Body of pancreas (tissue), 4 donors: ENCODE measurements around the gene EPN1. TPM values are rescaled to one million over a fixed set of nuclear protein-coding genes. Genes with fewer than 3 reads are reported as not detected.
A peak's percentile ranks its signal among the peaks of the same experiment; 100 is the strongest.

Experiments
- ATAC-seq: fragments of 150-250 bp; one replicate; pipeline ENCODE4 v1.9.1; 2016
- DNase-seq, 4 donors: peaks; one replicate each; pipeline ENCODE4 v3.0.0-alpha.2; 2019
- H3K27ac ChIP-seq, 4 donors: fragments of 200-600 bp; sonication (generic); 1 replicate in 3 of 4; 2 replicates in 1 of 4; pipeline versions ENCODE4 v1.5.1 to v1.6.1; 2016 to 2019; ENCODE audit warnings: mild to moderate bottlenecking in 1 of 4, mixed read lengths in 1 of 4, moderate library complexity in 1 of 4
- H3K27me3 ChIP-seq, 2 donors: fragments of 200-600 bp; sonication (generic); one replicate each; pipeline ENCODE4 v1.6.0; 2016; ENCODE audit warnings: mild to moderate bottlenecking in 1 of 2
- H3K36me3 ChIP-seq, 2 donors: fragments of 200-600 bp; sonication (generic); replicated peaks in 1 of 2; 2 replicates each; pipeline ENCODE4 v1.5.1; 2016; ENCODE audit warnings: low read depth in 2 of 2; ENCODE audit not compliant: insufficient read depth in 1 of 2
- H3K4me1 ChIP-seq: fragments of 200-600 bp; sonication (generic); one replicate; pipeline ENCODE4 v1.6.0; 2016
- H3K4me3 ChIP-seq, 2 donors: fragments of 200-600 bp; sonication (generic); 1 replicate in 1 of 2; 2 replicates in 1 of 2; pipeline ENCODE4 v1.5.1; 2016 to 2019
- H3K9me3 ChIP-seq, 3 donors: fragments of 200-600 bp; sonication (generic); 1 replicate in 2 of 3; 2 replicates in 1 of 3; pipeline ENCODE4 v1.5.1; 2016
- CTCF ChIP-seq, 7 experiments: fragments of 450-650 bp in 4 of 7; fragments of 200-600 bp in 3 of 7; sonication (generic) in 3 of 7; IDR thresholded peaks; one replicate each; pipeline ENCODE4 v1.5.1; 2016 to 2019; ENCODE audit warnings: antibody characterized with exemption in 7 of 7
- POLR2A ChIP-seq, 3 donors: fragments of 450-650 bp; IDR thresholded peaks; one replicate each; pipeline ENCODE4 v1.6.1; 2016; ENCODE audit warnings: antibody characterized with exemption in 3 of 3, mild to moderate bottlenecking in 2 of 3
- WGBS, 2 donors: methylation state at CpG; one replicate each; pipeline ENCODE4 v1.1.5; 2017; 5-methylcytosine and 5-hydroxymethylcytosine counted together
- intact Hi-C: fragments of 100-400 bp; cut with DNase I; formaldehyde crosslinking; loops from one replicate; pipeline ENCODE4 v1.15.1; 2023
- total RNA-seq, 2 donors: library from RNA; depleted of rRNA; stranded (reverse); fragments of >200 nt; gene quantifications; one replicate each; pipeline ENCODE4 v1.1.0, GENCODE V29; 2016

The EPN1 gene
- 10 to 100 TPM; 52.1 to 52.4 TPM for total RNA-seq

- Histone ChIP-seq H3K27ac (peak within 1 kb of the TSS; percentile 80 to 95 (median 91)), H3K4me1 (peaks cover 54% of the 10 kb centered on the region), H3K4me3 (peak within 1 kb of the TSS; percentile 35 to 79), H3K27me3 (no peaks in the 10 kb centered on the region), H3K36me3 (peaks cover 0 to 18% of the 10 kb centered on the region in 2 donors), H3K9me3 (no peaks in the 10 kb centered on the region)
- TF ChIP-seq CTCF (IDR thresholded peaks at IDR 0.05) (no peak), POLR2A (IDR thresholded peaks at IDR 0.05) (peak; percentile 9 to 61 (median 31))
- ATAC-seq (peak; percentile 93), DNase-seq (peak; percentile 97 to 98 (median 98))
- intact Hi-C loops, result loop anchor here (10.0 kb wide), 1 partner anchor 1220 kb away; no protein-coding TSS in a partner anchor
- 1% methylated on average over 91 of the region's 101 CpGs; no CpG with 5 or more reads in 1 of the 2 donors for WGBS, 2 donors
These were observed at the start of gene EPN1 for GRCh38 chr19:55674841-55675660. Gene EPN1 (plus strand): TSS chr19:55675226. CDS start chr19:55678628, 3,402 bp downstream.

GRCh38 chr19:55626350-55626749, 48.7 kb upstream of the EPN1 start:
- 72 to 80% methylated on average over 11 of the region's 11 CpGs for WGBS, 2 donors
- no peaks in the 10 kb centered on the region for H3K9me3 ChIP-seq
- no peaks in the 10 kb centered on the region for H3K27me3 ChIP-seq
- no peak overlapping the region for H3K27ac ChIP-seq
- intact Hi-C loops, result no loop called here
- no peak for DNase-seq
- no peak for ATAC-seq
- H3K4me1 ChIP-seq, result peaks cover 13% of the 10 kb centered on the region
- no peak overlapping the region for H3K4me3 ChIP-seq
- no peak for TF ChIP-seq CTCF (IDR thresholded peaks at IDR 0.05)
- no peak for TF ChIP-seq POLR2A (IDR thresholded peaks at IDR 0.05)
- no peaks in the 10 kb centered on the region for H3K36me3 ChIP-seq

- DNase-seq (peak; percentile 94 to 97 (median 96)), ATAC-seq (peak; percentile 72)
- Histone ChIP-seq H3K27ac (peak overlapping the region in 3 of 4 donors; percentile 7 to 47 (median 44)), H3K27me3 (no peaks in the 10 kb centered on the region), H3K36me3 (no peaks in the 10 kb centered on the region), H3K4me1 (peaks cover 37% of the 10 kb centered on the region), H3K4me3 (no peak overlapping the region), H3K9me3 (no peaks in the 10 kb centered on the region)
- WGBS, 2 donors, result 21 to 29% methylated on average over 3 of the region's 3 CpGs
- TF ChIP-seq CTCF (IDR thresholded peaks at IDR 0.05), result peak; percentile 65 to 91 (median 88)
- no peak for TF ChIP-seq POLR2A (IDR thresholded peaks at IDR 0.05)
- intact Hi-C loops, result loop anchor here (5.0 kb wide), 1 partner anchor 115 kb away; no protein-coding TSS in a partner anchor
These were observed 42.6 kb upstream of the EPN1 start for GRCh38 chr19:55632463-55632834.

- ATAC-seq (no peak), DNase-seq (no peak)
- no peaks in the 10 kb centered on the region for H3K9me3 ChIP-seq
- no peaks in the 10 kb centered on the region for H3K27me3 ChIP-seq
- TF ChIP-seq CTCF (IDR thresholded peaks at IDR 0.05) (no peak), POLR2A (IDR thresholded peaks at IDR 0.05) (no peak)
- H3K27ac ChIP-seq, result peak overlapping the region in 1 of 4 donors; percentile 97
- H3K36me3 ChIP-seq, result no peaks in the 10 kb centered on the region
- H3K4me1 ChIP-seq, result peaks cover 46% of the 10 kb centered on the region
- 71 to 91% methylated on average over 4 to 8 of the region's 8 CpGs for WGBS, 2 donors
- intact Hi-C loops, result loop anchor here (5.0 kb wide), 1 partner anchor 117 kb away; no protein-coding TSS in a partner anchor
- no peak overlapping the region for H3K4me3 ChIP-seq
These were observed 41.2 kb upstream of the EPN1 start for GRCh38 chr19:55633861-55634260.
